ENCODE measurements around the gene ZSWIM6. TPM values are rescaled to one million over a fixed set of nuclear protein-coding genes. Genes with fewer than 3 reads are reported as not detected.
A peak's percentile ranks its signal among the peaks of the same experiment; 100 is the strongest.

Gene ZSWIM6
- total RNA-seq, 1 donor from 2014 or later = 40.1 TPM

GRCh38 chr5:61308712-61309111 is 23.3 kb upstream of the ZSWIM6 start:
- H3K9me3 Mint-ChIP-seq (ENCODE audit: unreplicated experiment) = peaks cover 2% of the 10 kb centered on the region
- Histone ChIP-seq H3K4me3 (ENCODE audit: insufficient read depth, low read depth, low read length) (no peak overlapping the region), H2AFZ (ENCODE audit: low read depth, low read length) (no peak overlapping the region), H4K20me1 (ENCODE audit: insufficient read depth, low read length) (no peaks in the 10 kb centered on the region), H3K9ac (ENCODE audit: low read length) (peak overlapping the region; percentile 2), H3K4me2 (ENCODE audit: low read length) (peak overlapping the region; percentile 7), H3K27me3 (ENCODE audit: insufficient read depth, low read length) (no peaks in the 10 kb centered on the region), H3K27ac (ENCODE audit: low read depth, low read length) (no peak overlapping the region), H3K79me2 (ENCODE audit: insufficient read depth, low read length) (no peaks in the 10 kb centered on the region), H3K4me1 (ENCODE audit: insufficient read depth, low read length) (peaks cover 39% of the 10 kb centered on the region), H3K36me3 (ENCODE audit: insufficient read depth, low read length) (no peaks in the 10 kb centered on the region), H3K9me3 (ENCODE audit: insufficient read depth, low read depth, low read length) (no peaks in the 10 kb centered on the region)
- peak overlapping the region; percentile 73 for H3K27ac Mint-ChIP-seq (ENCODE audit: unreplicated experiment)
- no peaks in the 10 kb centered on the region for H3K36me3 Mint-ChIP-seq (ENCODE audit: low read depth, unreplicated experiment)
- no peaks in the 10 kb centered on the region for H3K27me3 Mint-ChIP-seq (ENCODE audit: low read depth, unreplicated experiment)
- TF ChIP-seq CTCF (IDR thresholded peaks at IDR 0.05; ENCODE audit: insufficient read depth, low read depth, low read length) (no peak), EZH2 (IDR thresholded peaks at IDR 0.05; ENCODE audit: insufficient read depth, low read length) (no peak)
- H3K4me1 Mint-ChIP-seq (ENCODE audit: low read depth, unreplicated experiment) = peaks cover 54% of the 10 kb centered on the region
- DNase-seq (ENCODE audit: low read depth) = peak; percentile 60
- H3K4me3 Mint-ChIP-seq (ENCODE audit: unreplicated experiment) = no peak overlapping the region
- FAIRE-seq = no peak

GRCh38 chr5:61309115-61309514 is 22.9 kb upstream of the ZSWIM6 start:
- H3K4me2 ChIP-seq (ENCODE audit: low read length) = peak overlapping the region; percentile 7
- DNase-seq (ENCODE audit: low read depth) (no peak), FAIRE-seq (no peak)
- no peaks in the 10 kb centered on the region for H3K27me3 ChIP-seq (ENCODE audit: insufficient read depth, low read length)
- Mint-ChIP-seq H3K4me3 (ENCODE audit: unreplicated experiment) (no peak overlapping the region), H3K27me3 (ENCODE audit: low read depth, unreplicated experiment) (no peaks in the 10 kb centered on the region), H3K4me1 (ENCODE audit: low read depth, unreplicated experiment) (peaks cover 57% of the 10 kb centered on the region), H3K27ac (ENCODE audit: unreplicated experiment) (peak overlapping the region; percentile 73), H3K36me3 (ENCODE audit: low read depth, unreplicated experiment) (no peaks in the 10 kb centered on the region), H3K9me3 (ENCODE audit: unreplicated experiment) (peaks cover 2% of the 10 kb centered on the region)
- no peaks in the 10 kb centered on the region for H3K79me2 ChIP-seq (ENCODE audit: insufficient read depth, low read length)
- H3K9ac ChIP-seq (ENCODE audit: low read length) = peak overlapping the region; percentile 2
- peaks cover 43% of the 10 kb centered on the region for H3K4me1 ChIP-seq (ENCODE audit: insufficient read depth, low read length)
- H3K4me3 ChIP-seq (ENCODE audit: insufficient read depth, low read depth, low read length) = no peak overlapping the region
- no peaks in the 10 kb centered on the region for H3K9me3 ChIP-seq (ENCODE audit: insufficient read depth, low read depth, low read length)
- TF ChIP-seq EZH2 (IDR thresholded peaks at IDR 0.05; ENCODE audit: insufficient read depth, low read length) (no peak), CTCF (IDR thresholded peaks at IDR 0.05; ENCODE audit: insufficient read depth, low read depth, low read length) (no peak)
- H2AFZ ChIP-seq (ENCODE audit: low read depth, low read length) = no peak overlapping the region
- H3K36me3 ChIP-seq (ENCODE audit: insufficient read depth, low read length) = no peaks in the 10 kb centered on the region
- no peak overlapping the region for H3K27ac ChIP-seq (ENCODE audit: low read depth, low read length)
- H4K20me1 ChIP-seq (ENCODE audit: insufficient read depth, low read length) = no peaks in the 10 kb centered on the region

- no peak overlapping the region for H3K27ac Mint-ChIP-seq (ENCODE audit: unreplicated experiment)
- Histone ChIP-seq H3K9me3 (ENCODE audit: insufficient read depth, low read depth, low read length) (no peaks in the 10 kb centered on the region), H3K27ac (ENCODE audit: low read depth, low read length) (no peak overlapping the region), H4K20me1 (ENCODE audit: insufficient read depth, low read length) (no peaks in the 10 kb centered on the region), H3K27me3 (ENCODE audit: insufficient read depth, low read length) (no peaks in the 10 kb centered on the region), H3K9ac (ENCODE audit: low read length) (no peak overlapping the region), H2AFZ (ENCODE audit: low read depth, low read length) (no peak overlapping the region), H3K4me3 (ENCODE audit: insufficient read depth, low read depth, low read length) (no peak overlapping the region), H3K4me2 (ENCODE audit: low read length) (no peak overlapping the region), H3K79me2 (ENCODE audit: insufficient read depth, low read length) (no peaks in the 10 kb centered on the region), H3K4me1 (ENCODE audit: insufficient read depth, low read length) (peaks cover 46% of the 10 kb centered on the region), H3K36me3 (ENCODE audit: insufficient read depth, low read length) (no peaks in the 10 kb centered on the region)
- H3K27me3 Mint-ChIP-seq (ENCODE audit: low read depth, unreplicated experiment) = no peaks in the 10 kb centered on the region
- H3K4me1 Mint-ChIP-seq (ENCODE audit: low read depth, unreplicated experiment) = peaks cover 62% of the 10 kb centered on the region
- FAIRE-seq = no peak
- DNase-seq (ENCODE audit: low read depth) = no peak
- no peak overlapping the region for H3K4me3 Mint-ChIP-seq (ENCODE audit: unreplicated experiment)
- TF ChIP-seq CTCF (IDR thresholded peaks at IDR 0.05; ENCODE audit: insufficient read depth, low read depth, low read length) (no peak), EZH2 (IDR thresholded peaks at IDR 0.05; ENCODE audit: insufficient read depth, low read length) (no peak)
- no peaks in the 10 kb centered on the region for H3K36me3 Mint-ChIP-seq (ENCODE audit: low read depth, unreplicated experiment)
- H3K9me3 Mint-ChIP-seq (ENCODE audit: unreplicated experiment) = peaks cover 2% of the 10 kb centered on the region
Measured at GRCh38 chr5:61311056-61311610, 20.9 kb upstream of the ZSWIM6 start.
